ENCODE measurements around the gene RAB27B.

- TF ChIP-seq, protein P1, sequence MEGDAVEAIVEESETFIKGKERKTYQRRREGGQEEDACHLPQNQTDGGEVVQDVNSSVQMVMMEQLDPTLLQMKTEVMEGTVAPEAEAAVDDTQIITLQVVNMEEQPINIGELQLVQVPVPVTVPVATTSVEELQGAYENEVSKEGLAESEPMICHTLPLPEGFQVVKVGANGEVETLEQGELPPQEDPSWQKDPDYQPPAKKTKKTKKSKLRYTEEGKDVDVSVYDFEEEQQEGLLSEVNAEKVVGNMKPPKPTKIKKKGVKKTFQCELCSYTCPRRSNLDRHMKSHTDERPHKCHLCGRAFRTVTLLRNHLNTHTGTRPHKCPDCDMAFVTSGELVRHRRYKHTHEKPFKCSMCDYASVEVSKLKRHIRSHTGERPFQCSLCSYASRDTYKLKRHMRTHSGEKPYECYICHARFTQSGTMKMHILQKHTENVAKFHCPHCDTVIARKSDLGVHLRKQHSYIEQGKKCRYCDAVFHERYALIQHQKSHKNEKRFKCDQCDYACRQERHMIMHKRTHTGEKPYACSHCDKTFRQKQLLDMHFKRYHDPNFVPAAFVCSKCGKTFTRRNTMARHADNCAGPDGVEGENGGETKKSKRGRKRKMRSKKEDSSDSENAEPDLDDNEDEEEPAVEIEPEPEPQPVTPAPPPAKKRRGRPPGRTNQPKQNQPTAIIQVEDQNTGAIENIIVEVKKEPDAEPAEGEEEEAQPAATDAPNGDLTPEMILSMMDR (conservative IDR thresholded peaks at IDR 0.05): no peak
- no peak for TF ChIP-seq ZFX (IDR thresholded peaks at IDR 0.05)
Measured at GRCh38 chr18:54780970-54781369, 47.3 kb upstream of the RAB27B start.

Data from C4-2B (cell line).